Ishikawa (cell line): ENCODE measurements around the gene PRIMPOL.

Experiments used
- CEBPB ChIP-seq: IDR thresholded peaks from 2 replicates; pipeline ENCODE4 v1.6.1; 2012
- CREB1 ChIP-seq: IDR thresholded peaks from 2 replicates; pipeline ENCODE4 v1.6.1; 2012; ENCODE audit warnings: low read depth
- EGR1 ChIP-seq: IDR thresholded peaks from 2 replicates; pipeline ENCODE4 v1.6.1; 2012
- EP300 ChIP-seq: IDR thresholded peaks from 2 replicates; pipeline ENCODE4 v1.6.1; 2012; ENCODE audit warnings: borderline replicate concordance
- FOXM1 ChIP-seq: IDR thresholded peaks from 2 replicates; pipeline ENCODE4 v1.6.1; 2012; ENCODE audit warnings: low read depth, borderline replicate concordance
- MAX ChIP-seq: IDR thresholded peaks from 2 replicates; pipeline ENCODE4 v1.6.1; 2012
- NFIC ChIP-seq: IDR thresholded peaks from 2 replicates; pipeline ENCODE4 v1.6.1; 2012
- RAD21 ChIP-seq: IDR thresholded peaks from 2 replicates; pipeline ENCODE4 v1.6.1; 2012; ENCODE audit warnings: low read depth
- REST ChIP-seq: IDR thresholded peaks from 2 replicates; pipeline ENCODE4 v1.6.1; 2012; ENCODE audit warnings: low read depth, mild to moderate bottlenecking
- TAF1 ChIP-seq: IDR thresholded peaks from 2 replicates; pipeline ENCODE4 v1.6.1; 2012; ENCODE audit warnings: low read depth, mild to moderate bottlenecking
- TCF12 ChIP-seq: IDR thresholded peaks from 2 replicates; pipeline ENCODE4 v1.6.1; 2012; ENCODE audit warnings: low read depth
- TEAD4 ChIP-seq: IDR thresholded peaks from 2 replicates; pipeline ENCODE4 v1.6.1; 2012
- USF1 ChIP-seq: IDR thresholded peaks from 2 replicates; pipeline ENCODE4 v1.6.1; 2012
- YY1 ChIP-seq: IDR thresholded peaks from 2 replicates; pipeline ENCODE4 v1.6.1; 2012; ENCODE audit warnings: low read depth
- ZBTB7A ChIP-seq: IDR thresholded peaks from 2 replicates; pipeline ENCODE4 v1.6.1; 2012; ENCODE audit warnings: low read depth

The PRIMPOL gene

GRCh38 chr4:184645904-184646610 is 3.5 kb upstream of the PRIMPOL start:
- TF ChIP-seq YY1 = no peak
- TF ChIP-seq EP300 = no peak
- TF ChIP-seq TAF1 = no peak
- TF ChIP-seq ZBTB7A = no peak
- no peak for TF ChIP-seq CREB1
- TF ChIP-seq MAX = no peak
- TF ChIP-seq EGR1 = no peak
- no peak for TF ChIP-seq REST
- TF ChIP-seq USF1 = no peak
- TF ChIP-seq NFIC = no peak
- no peak for TF ChIP-seq RAD21

- TF ChIP-seq CEBPB = no peak
- no peak for TF ChIP-seq NFIC
- TF ChIP-seq RAD21 = no peak
- 0 out of 2 replicates have a peak, but pooled peaks have one; percentile 9 for TF ChIP-seq EGR1
Observed at GRCh38 chr4:184647266-184648053, 2.1 kb upstream of the PRIMPOL start.

- TF ChIP-seq YY1 (no peak), ZBTB7A (no peak), TAF1 (no peak), CEBPB (no peak), EGR1 (no peak), NFIC (no peak), FOXM1 (no peak), TEAD4 (no peak), RAD21 (no peak), REST (no peak), CREB1 (no peak), USF1 (no peak), TCF12 (no peak), MAX (no peak), EP300 (no peak)
Observed at GRCh38 chr4:184648054-184648312, 1.6 kb upstream of the PRIMPOL start.

- TF ChIP-seq YY1 (no peak), TEAD4 (no peak), MAX (peak; percentile 18), NFIC (no peak; the same call in 1 of the 2 replicates)
Observed at GRCh38 chr4:184648313-184649025, 1.1 kb upstream of the PRIMPOL start.

GRCh38 chr4:184649971-184650855 is 675 bp downstream of the PRIMPOL start:
- TF ChIP-seq EP300 = no peak
- 0 out of 2 replicates have a peak, but pooled peaks have one; percentile 1 for TF ChIP-seq MAX
